OCI-LY1 (cell line): ENCODE results near the gene KCNMB2.

Experiments used
- H2AFZ ChIP-seq: fragments of 200-600 bp; sonication (generic), shearing (Covaris generic); 2 replicates; pipeline ENCODE4 v1.6.0; 2014; ENCODE audit warnings: antibody characterized with exemption, mild to moderate bottlenecking, low read length
- H3F3A ChIP-seq: fragments of 200-600 bp; sonication (generic), shearing (Covaris generic); 2 replicates; pipeline ENCODE4 v1.6.0; 2014; ENCODE audit warnings: mild to moderate bottlenecking, antibody characterized with exemption, low read length, moderate library complexity; ENCODE audit not compliant: insufficient read depth
- H3K27ac ChIP-seq: fragments of 200-600 bp; sonication (generic); 2 replicates; pipeline ENCODE4 v1.5.1; 2014; ENCODE audit warnings: low read length, mixed run types, mild to moderate bottlenecking, low read depth; ENCODE audit not compliant: poor library complexity, severe bottlenecking
- H3K27me3 ChIP-seq: fragments of 200-600 bp; sonication (generic); 2 replicates; pipeline ENCODE4 v1.6.0; 2014; ENCODE audit warnings: antibody characterized with exemption, mild to moderate bottlenecking, low read length, moderate library complexity; ENCODE audit not compliant: insufficient read depth
- H3K36me3 ChIP-seq: fragments of 200-600 bp; sonication (generic); 2 replicates; pipeline ENCODE4 v1.6.1; 2014; ENCODE audit warnings: mild to moderate bottlenecking, antibody characterized with exemption, low read length, moderate library complexity, mixed read lengths; ENCODE audit not compliant: insufficient read depth
- H3K4me1 ChIP-seq: fragments of 200-600 bp; sonication (generic); 2 replicates; pipeline ENCODE4 v1.5.1; 2014; ENCODE audit warnings: mild to moderate bottlenecking, low read length, moderate library complexity; ENCODE audit not compliant: insufficient read depth, severe bottlenecking
- H3K4me2 ChIP-seq: fragments of 200-600 bp; sonication (generic), shearing (Covaris generic); 2 replicates; pipeline ENCODE4 v1.6.1; 2014; ENCODE audit warnings: low read length
- H3K4me3 ChIP-seq: fragments of 200-600 bp; sonication (generic); 2 replicates; pipeline ENCODE4 v1.5.1; 2014; ENCODE audit warnings: low read length, low read depth, mild to moderate bottlenecking, mixed read lengths; ENCODE audit not compliant: poor library complexity, severe bottlenecking
- H3K79me2 ChIP-seq: fragments of 200-600 bp; shearing (Covaris generic); 2 replicates; pipeline ENCODE4 v1.6.1; 2016; ENCODE audit warnings: mixed run types, low read length, mixed read lengths; ENCODE audit not compliant: insufficient read depth
- H3K9ac ChIP-seq: fragments of 200-600 bp; sonication (generic), shearing (Covaris generic); 2 replicates; pipeline ENCODE4 v1.6.1; 2014; ENCODE audit warnings: mild to moderate bottlenecking, low read length, mixed read lengths
- H3K9me2 ChIP-seq: fragments of 200-600 bp; sonication (generic), shearing (Covaris generic); 2 replicates; pipeline ENCODE4 v1.6.1; 2014; ENCODE audit warnings: low read depth, mild to moderate bottlenecking, low read length, mixed read lengths
- H3K9me3 ChIP-seq: fragments of 200-600 bp; shearing (Covaris generic); 2 replicates; pipeline ENCODE4 v1.6.1; 2014; ENCODE audit warnings: low read length, mixed read lengths
- H4K20me1 ChIP-seq: fragments of 200-600 bp; sonication (generic), shearing (Covaris generic); 2 replicates; pipeline ENCODE4 v1.6.0; 2016; ENCODE audit warnings: mild to moderate bottlenecking, low read length; ENCODE audit not compliant: insufficient read depth
- EZH2 ChIP-seq: fragments of 200-600 bp; sonication (generic), shearing (Covaris generic); IDR thresholded peaks from 2 replicates; pipeline ENCODE4 v1.8.0; 2017; ENCODE audit warnings: borderline replicate concordance, mixed run types, mild to moderate bottlenecking, antibody characterized with exemption, low read length, moderate library complexity, mixed read lengths
- TF ChIP-seq, protein P1 (sequence below): fragments of 200-600 bp; sonication (generic), shearing (Covaris generic); IDR thresholded peaks from 2 replicates; pipeline ENCODE4 v1.5.1; 2017; ENCODE audit warnings: mild to moderate bottlenecking, antibody characterized with exemption, low read length, moderate library complexity, mixed read lengths

The KCNMB2 gene

DNA sequence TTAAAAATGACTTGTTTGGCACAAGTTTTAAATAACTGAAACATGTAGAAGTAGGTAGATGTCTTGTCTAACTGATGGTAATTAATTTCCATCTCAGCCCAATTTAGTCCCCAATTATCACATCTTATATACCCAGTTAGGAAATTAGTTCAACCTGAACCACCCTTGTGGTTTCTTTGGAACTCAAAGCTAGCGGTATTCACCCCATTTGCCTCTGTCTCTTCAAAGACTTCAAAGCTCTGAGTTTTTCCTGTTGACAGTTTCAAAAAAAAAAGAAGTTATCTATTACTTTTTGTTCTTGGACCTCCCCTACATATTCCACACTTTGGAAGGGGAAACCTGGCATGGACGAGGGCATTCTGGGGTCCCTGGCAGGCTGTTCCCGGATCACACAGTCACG, 236.5 kb downstream of the KCNMB2 start:
- Histone ChIP-seq H2AFZ (no peak overlapping the region), H3K27ac (no peak overlapping the region), H3K4me3 (no peak overlapping the region), H3K9ac (no peak overlapping the region), H3K79me2 (no peaks in the 10 kb centered on the region), H4K20me1 (no peaks in the 10 kb centered on the region), H3K9me2 (no peaks in the 10 kb centered on the region), H3K27me3 (no peaks in the 10 kb centered on the region), H3K4me2 (no peak overlapping the region), H3K4me1 (no peaks in the 10 kb centered on the region), H3K9me3 (no peaks in the 10 kb centered on the region), H3F3A (no peaks in the 10 kb centered on the region), H3K36me3 (no peaks in the 10 kb centered on the region)
- no peak for TF ChIP-seq EZH2
- TF ChIP-seq, protein P1, sequence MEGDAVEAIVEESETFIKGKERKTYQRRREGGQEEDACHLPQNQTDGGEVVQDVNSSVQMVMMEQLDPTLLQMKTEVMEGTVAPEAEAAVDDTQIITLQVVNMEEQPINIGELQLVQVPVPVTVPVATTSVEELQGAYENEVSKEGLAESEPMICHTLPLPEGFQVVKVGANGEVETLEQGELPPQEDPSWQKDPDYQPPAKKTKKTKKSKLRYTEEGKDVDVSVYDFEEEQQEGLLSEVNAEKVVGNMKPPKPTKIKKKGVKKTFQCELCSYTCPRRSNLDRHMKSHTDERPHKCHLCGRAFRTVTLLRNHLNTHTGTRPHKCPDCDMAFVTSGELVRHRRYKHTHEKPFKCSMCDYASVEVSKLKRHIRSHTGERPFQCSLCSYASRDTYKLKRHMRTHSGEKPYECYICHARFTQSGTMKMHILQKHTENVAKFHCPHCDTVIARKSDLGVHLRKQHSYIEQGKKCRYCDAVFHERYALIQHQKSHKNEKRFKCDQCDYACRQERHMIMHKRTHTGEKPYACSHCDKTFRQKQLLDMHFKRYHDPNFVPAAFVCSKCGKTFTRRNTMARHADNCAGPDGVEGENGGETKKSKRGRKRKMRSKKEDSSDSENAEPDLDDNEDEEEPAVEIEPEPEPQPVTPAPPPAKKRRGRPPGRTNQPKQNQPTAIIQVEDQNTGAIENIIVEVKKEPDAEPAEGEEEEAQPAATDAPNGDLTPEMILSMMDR, result no peak

DNA sequence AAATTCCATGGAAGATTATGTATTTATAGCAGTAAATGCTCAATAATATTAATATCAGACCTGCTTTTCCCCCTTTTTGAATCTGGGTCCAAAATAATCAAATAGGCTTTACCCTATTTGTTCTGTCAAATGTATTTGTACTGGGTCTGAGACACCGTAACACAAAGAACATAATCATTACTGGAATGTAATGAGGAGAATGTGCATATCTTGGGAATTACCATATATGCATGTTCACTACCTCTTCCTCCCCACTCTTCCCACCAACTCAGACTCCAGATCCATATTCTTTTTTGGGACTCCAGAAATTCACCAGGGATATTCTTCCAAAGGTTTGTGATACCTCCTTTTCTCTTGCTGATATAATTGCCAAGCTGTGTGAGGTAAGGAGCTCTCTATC, 237.1 kb downstream of the KCNMB2 start:
- TF ChIP-seq, protein P1, result no peak
- no peak for TF ChIP-seq EZH2

DNA sequence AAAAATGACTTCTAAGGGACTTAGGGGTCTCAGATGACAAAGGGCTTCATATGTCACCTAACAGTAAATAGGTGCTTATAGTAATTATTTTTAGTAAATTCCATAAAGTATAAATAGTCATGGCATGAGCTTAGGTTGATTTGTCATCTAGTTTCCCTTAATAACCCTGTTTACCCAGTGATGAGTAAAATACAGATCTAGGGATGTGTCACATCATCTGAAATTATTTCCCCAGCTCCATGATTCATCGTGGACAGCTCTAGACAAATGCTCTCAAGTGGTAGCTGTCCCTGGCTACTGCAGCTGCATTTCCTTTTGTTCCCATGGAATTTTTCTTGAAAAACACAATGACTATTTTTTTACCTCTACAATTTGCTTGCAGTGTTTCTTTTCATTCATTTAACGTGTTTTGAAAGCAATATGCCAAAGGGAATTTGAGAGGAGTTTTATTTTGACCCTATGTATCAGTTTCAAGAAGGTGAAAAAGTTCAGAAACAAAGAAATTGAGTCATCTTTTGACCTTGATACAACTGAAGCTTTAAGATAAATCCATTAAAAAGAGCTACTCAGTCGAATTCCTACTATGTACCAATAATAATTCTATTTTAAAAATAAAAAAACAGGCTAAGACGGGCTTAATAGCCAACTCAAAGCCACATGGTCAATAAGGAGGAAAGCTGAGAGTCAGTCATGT, 241.6 kb downstream of the KCNMB2 start:
- Histone ChIP-seq H3K27me3 (no peaks in the 10 kb centered on the region), H3K9ac (no peak overlapping the region), H3K79me2 (no peaks in the 10 kb centered on the region), H3K4me1 (no peaks in the 10 kb centered on the region), H3K27ac (no peak overlapping the region), H3F3A (no peaks in the 10 kb centered on the region), H3K9me3 (no peaks in the 10 kb centered on the region), H3K36me3 (no peaks in the 10 kb centered on the region), H4K20me1 (no peaks in the 10 kb centered on the region), H3K4me2 (no peak overlapping the region), H3K4me3 (no peak overlapping the region), H3K9me2 (no peaks in the 10 kb centered on the region), H2AFZ (no peak overlapping the region)
- TF ChIP-seq EZH2, result no peak
- TF ChIP-seq, protein P1, result no peak

More for the DNA sequence above, 237.1 kb downstream of the KCNMB2 start:
- H3K27ac ChIP-seq, result no peak overlapping the region
- no peaks in the 10 kb centered on the region for H3K27me3 ChIP-seq
- H3K9me2 ChIP-seq, result no peaks in the 10 kb centered on the region
- H3K9ac ChIP-seq, result no peak overlapping the region
- H3K4me1 ChIP-seq, result no peaks in the 10 kb centered on the region
- H4K20me1 ChIP-seq, result no peaks in the 10 kb centered on the region
- H3K9me3 ChIP-seq, result no peaks in the 10 kb centered on the region
- no peak overlapping the region for H2AFZ ChIP-seq
- no peaks in the 10 kb centered on the region for H3K36me3 ChIP-seq
- no peaks in the 10 kb centered on the region for H3K79me2 ChIP-seq
- H3K4me2 ChIP-seq, result no peak overlapping the region
- no peak overlapping the region for H3K4me3 ChIP-seq
- H3F3A ChIP-seq, result no peaks in the 10 kb centered on the region
